Measurements from ENCODE around the gene UMPS. TPM values are rescaled to one million over a fixed set of nuclear protein-coding genes. Genes with fewer than 3 reads are reported as not detected.
"Not testable (repeated sequence)": the region's sequence is repeated elsewhere in the genome, so short reads cannot be mapped to it uniquely, and the experiment has no call there.

Gene UMPS
- total RNA-seq, 1 donor from 2014 or later = 39.3 TPM

DNA sequence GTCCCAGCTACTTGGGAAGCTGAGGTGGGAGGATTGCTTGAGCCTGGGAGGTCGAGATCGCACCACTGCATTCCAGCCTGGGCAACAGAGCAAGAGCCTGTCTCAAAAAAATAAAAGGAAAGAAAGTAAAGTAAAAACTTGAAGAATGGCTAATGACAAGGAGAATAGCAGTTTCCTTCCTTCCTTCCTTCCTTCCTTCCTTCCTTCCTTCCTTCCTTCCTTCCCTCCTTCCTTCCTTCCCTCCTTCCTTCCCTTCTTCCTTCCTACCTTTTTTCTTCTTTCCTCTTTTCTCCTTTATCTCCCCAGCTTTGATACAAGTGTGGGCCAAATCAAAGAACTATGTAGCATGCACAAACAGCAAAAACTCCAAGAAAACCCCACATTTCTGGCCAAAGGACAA is 23.0 kb upstream of the UMPS start:
- not testable (repeated sequence) for DNase-seq (ENCODE audit: low read depth)

DNA sequence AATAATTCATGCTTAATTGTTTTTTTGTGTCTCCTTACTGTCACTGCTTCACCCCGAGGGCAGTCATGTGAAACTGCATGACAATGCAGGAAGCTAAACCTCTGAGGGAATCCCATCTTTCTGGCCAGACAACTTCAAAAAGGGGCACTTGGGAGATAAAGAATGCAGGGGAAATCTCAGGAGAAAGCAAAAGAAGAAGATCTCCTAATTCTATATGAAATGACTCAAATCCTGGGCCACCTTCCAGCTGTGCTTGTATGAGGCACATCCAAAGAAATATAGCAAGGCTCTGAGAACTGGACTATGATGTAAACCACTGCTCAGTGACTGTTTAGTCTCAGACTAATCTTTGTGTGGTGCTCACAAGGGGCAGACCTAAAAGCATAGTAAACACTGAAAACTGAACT is 22.6 kb upstream of the UMPS start:
- DNase-seq (ENCODE audit: low read depth) = peak; percentile 43

DNA sequence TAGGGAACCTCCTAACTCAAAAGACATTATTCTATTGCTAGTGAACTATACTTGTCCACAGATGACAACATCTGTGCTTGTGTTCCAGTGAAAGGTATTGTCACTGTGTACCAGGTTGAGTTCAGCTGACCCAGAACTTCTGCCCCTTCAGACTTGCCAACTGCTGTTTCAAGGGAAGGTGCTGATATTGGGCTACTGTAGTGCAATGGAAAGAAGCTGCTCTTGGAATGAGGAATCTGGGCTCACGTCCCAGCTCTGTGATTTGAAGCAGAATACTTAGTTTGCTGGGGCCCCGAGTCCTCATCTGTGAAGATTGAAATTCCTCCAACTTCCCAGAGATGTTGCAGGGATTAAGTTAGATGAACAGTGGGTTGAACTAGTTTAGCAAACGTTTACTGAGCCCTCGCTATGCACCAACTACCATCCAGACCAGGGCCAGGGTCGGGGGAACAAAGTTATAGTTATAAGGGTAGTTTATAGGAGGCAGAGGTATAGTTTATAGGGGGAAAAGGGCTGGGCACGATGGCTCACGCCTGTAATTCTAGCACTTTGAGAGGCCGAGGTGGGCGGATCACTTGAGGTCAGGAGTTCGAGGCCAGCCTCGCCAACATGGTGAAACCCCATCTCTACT is 15.9 kb upstream of the UMPS start:
- DNase-seq (ENCODE audit: low read depth) = no peak

DNA sequence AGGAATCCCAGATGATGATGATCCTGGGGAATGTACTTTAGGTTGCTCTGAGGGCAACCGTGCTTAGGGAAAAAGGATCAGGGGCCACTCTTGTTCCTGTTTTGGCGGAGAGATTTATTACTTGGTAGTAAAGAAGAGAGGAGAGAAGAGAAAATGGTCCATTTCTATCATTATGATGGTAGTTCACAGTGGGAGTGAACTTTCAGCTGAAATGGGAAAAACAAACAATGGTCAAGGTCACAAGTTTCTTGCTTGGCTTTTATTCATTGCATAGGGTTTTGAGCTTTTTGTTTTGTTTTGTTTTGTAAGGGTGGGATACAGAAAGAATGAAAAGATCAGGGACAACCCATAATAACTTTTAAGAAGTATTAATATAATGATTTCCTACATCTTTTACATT is 7.7 kb upstream of the UMPS start:
- no peak for DNase-seq (ENCODE audit: low read depth)

DNA sequence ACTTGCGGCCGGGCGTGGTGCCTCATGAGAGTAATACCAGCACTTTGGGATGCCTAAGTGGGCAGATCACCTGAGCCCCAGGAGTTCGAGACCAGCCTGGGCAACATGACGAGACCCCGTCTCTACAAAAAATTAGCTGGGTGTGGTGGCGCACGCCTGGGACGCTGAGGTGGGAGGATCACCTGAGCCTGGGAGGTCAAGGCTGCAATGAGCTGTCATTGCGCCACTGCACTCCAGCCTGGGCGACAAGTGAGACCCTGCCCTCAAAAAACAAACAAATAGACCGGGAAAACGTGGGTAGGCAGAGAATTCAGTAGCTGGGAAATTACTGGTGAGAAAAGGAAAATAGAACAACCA is 667 bp downstream of the UMPS start:
- DNase-seq (ENCODE audit: low read depth) = no peak

DNA sequence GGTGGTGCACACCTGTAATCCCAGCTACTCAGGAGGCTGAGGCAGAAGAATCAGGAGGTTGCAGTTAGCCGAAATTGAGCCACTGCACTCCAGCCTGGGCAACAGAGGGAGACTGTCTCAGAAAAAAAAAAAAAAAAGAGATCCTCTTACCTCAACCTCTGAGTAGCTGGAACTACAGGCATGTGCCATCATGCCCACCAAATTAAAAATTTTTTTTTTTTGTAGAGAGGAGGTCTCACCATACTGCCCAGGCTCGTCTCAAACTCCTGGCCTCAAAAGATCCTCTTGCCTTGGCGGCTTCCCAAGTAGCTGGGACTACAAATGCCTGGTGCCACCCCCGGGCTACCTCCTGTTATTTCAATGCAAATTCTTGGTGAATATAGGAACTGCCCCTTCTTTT is 1.5 kb downstream of the UMPS start:
- DNase-seq (ENCODE audit: low read depth) = no peak

DNA sequence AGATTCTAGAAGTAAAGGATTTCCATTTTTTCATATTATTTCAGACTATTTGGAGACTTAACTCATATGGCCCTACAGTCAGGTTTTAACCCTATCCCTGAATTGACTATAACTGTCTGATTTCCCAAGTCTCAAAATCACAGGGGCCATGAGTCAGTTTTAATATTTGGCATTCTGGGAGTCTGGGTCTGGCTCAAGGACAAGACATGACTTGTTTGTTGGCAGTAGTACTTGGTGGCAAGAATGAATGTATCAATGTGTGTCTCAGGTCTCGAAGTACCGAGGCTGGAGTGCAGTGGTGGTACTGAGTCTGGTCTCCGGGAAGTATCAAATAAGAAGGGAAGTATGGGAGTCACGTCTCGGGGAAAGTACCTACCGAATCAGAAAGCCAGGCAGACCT is 10.8 kb downstream of the UMPS start:
- DNase-seq (ENCODE audit: low read depth) = no peak

DNA sequence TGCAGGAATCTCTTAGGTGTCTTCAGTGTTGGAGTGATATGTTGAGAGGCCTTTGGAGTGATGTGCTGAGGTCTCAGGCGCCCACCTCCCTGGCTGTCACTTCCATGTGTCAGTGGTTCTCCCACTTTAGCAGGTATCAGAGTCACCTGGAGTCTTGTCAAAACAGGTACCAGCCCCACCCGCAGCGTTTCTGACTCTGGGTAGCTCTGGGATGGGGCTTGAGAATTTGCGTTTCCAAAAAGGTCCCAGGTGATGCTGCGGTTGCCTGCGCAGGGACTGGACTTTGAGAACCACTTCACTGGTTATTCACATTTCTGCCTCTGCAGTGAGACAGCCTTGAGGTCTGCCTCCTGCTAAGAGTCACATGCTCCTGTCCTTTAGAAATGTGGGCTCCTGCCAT is 15.5 kb downstream of the UMPS start:
- no peak for DNase-seq (ENCODE audit: low read depth)

DNA sequence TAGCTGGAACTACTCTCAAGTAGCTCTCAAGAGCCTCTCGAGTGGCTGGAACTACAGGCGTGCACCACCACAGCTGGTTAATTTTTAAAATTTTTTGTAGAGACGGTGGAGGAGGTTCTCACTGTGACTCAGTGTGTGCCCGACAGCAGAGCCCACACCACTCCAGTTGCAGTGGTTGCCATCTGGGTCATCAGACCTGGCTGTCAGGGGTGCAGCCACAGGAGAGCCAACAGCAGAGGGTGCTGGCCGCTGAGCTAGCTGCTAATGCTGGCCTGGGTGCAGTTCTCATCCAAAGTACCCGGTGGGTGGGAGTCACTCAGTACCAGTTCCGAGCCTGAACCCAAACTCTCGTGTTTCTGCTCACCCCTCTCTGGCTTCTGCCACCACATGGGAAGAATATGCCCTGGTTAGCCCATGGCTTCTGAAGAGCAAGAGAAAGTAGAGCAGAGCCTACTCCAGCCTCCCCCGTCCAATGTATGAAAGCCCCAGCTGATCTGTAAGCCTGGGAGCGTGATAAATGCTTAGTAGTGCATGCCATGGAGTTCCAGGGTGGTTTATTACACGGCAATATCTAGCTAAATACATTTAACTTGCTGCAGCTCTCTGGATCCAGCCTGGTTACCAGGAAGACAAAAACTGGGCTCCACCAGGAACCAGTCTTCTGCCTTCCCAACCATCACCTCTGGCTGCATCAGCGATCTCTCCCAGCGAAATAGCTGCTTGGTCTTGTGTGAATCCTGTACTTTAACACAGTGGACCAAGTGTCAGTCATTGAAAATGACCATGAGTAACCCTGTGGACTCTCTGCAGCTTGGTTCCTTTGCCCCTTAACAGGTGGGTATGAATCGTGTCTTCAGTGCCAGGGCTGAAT is 17.1 kb downstream of the UMPS start:
- no peak for DNase-seq (ENCODE audit: low read depth)

DNA sequence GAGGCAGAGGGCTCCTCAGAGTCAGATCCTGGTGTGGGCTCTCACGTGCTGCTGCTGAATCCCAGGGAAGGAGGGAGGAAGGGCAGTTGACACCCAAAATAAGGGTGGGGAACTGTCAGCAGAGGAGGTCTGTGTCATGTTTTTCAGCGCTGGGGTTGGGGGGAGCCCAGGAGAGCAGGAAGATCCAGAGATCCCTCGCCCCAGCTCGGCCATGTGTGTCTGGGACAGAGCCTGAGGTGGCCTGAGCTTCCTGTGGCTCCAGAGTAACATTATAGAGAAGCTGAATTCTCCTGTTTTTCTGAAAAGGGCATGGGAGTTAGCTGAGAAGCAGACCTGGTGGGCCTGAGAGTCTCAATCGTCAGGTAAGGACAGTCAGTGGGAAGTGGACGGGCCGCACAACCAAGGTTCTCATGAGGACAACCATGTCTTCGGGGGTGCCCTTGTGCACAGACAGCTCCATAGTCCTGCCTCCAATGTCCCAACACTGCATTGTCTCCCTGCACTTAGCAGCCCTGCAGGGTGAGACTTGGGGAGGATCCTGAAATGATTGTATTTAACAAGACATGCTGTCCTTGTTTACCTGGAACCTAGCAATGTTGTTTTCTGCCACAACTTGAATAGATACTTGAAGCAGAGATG is 18.4 kb downstream of the UMPS start:
- no peak for DNase-seq (ENCODE audit: low read depth)

DNA sequence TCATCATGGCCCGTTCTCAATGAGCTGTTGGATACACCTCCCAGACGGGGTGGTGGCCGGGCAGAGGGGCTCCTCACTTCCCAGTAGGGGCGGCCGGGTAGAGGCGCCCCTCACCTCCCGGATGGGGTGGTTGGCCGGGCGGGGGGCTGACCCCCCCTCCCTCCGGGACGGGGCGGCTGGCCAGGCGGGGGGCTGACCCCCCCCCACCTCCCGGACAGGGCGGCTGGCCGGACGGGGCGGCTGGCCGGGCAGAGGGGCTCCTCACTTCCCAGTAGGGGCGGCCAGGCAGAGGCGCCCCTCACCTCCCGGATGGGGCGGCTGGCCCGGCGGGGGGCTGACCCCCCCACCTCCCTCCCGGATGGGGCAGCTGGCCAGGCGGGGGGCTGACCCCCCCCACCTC is 19.6 kb downstream of the UMPS start:
- not testable (repeated sequence) for DNase-seq (ENCODE audit: low read depth)

DNA sequence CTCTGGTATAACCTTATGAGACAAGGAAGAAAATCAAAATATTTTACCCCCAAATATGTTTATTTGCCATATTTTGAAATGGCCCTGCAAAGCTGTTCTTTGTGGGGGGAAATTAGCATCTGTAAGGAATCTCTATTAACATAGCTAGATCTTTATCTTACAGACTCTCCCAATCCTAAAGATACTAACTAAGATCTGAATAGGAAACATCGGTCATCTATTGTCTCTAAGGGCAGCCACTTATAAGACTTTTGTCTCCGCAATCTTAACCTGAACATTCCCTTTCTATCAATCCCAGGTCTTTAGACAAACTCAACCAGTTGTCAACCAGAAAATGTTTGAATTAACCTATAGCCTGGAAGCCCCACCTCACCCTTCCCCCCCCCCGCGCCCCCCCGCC is 21.2 kb downstream of the UMPS start:
- DNase-seq (ENCODE audit: low read depth) = no peak

DNA sequence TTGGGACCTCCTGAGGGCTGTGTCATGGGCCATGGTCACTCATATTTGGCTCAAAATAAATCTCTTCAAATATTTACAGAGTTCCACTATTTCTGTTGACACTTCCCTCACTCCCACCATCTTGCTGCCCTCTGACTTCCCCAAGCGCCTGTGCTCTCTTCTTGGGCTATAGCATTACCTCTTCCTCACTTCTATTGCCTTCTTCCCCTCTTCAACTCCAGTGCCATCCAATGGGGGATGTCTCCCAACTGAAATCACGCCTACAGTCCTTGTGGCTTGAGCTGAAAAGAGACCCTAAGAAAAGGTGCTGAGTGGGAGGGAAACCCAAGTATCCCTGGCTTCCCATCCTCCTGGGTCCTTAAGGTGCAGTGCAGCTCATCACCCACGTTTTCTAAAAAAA is 21.8 kb downstream of the UMPS start:
- DNase-seq (ENCODE audit: low read depth) = no peak

DNA sequence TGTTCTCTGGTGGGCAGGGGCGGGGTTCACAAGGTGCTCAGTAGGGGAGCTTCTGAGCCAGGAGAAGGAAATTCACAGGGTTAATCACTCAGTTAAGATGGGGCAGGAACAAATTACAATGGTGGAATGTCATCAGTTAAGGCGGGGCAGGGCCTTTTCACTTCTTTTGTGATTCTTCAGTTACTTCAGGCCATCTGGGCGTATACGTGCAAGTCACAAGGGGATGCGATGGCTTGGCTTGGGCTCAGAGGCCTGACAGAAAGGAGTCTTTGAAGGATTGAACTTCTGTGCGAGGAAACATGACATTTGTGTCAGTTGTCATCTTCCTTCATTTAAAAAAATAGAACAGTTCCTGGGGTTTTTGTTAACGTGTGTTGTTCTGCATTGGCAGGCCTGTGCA is 27.7 kb downstream of the UMPS start:
- DNase-seq (ENCODE audit: low read depth) = not testable (repeated sequence)

DNA sequence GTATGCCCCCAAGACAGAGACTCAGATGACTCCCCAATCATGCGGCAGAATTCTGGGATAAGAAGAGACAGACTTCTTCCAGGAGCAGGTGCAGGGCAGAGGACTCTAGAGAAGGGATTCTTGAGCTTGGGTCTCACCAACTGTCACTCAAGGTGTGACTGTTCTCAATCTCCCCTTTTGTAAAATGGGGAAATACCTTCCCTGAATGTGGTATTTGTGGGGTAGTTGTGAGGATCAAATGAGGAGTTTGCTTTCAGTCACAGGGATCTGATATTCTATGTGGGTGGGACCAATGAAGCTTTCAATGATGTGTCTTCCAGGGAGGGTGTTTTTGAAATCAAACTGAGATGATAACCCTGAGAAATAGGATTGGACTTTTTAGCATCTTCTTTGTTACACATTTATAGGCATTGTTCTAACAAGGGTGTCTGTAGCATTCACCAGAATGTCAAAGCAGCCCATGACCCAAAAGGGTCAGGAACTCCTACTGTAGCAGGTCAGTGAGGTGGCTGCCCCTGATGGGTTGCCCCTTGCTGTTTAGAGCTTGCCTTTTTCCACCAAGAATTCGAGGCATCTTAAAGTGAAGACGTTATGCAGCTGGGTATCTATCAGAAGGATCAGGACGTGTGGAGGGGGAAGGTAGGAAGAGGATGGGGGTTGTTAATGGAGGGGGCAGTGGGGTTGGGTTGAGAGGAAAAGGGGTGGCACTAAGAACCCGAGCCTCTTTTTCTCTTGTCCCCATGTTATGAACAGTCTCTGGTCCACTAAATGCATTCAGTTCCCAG is 28.8 kb downstream of the UMPS start:
- no peak for DNase-seq (ENCODE audit: low read depth)

DNA sequence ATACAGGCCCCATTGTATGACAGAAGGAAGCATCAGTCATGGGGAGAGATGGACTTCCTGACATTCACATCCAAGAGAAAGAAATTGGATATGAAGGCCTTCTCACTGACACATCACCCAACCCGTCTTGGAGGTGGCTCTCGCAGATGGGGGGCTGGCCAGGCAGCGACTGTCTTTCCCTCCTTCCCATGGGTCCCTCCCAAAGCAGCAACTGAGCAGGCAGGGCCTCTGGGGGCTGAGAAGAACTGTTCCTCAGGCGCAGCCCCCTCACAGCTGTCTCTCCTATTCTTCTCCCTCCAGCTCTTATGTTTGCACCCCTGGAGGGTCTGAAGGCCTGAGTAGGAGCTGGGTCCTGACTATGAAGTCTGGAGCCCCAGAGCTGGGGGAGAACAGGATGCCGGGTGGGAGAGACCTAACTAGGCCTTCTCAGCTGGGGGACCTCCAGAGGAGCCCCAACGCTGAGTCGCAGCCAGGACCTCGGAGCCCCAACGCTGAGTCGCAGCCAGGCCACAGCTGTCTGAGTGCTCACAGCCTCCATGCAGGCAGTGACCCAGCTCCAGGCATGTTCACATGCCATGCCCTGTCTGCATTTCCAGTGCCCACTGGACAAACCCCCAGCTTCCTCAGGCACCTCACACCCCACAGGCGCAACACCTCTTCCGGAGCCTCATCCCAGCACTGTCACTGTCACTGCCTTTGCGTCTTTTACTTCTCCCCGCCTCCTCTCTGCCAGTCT is 29.6 kb downstream of the UMPS start:
- no peak for DNase-seq (ENCODE audit: low read depth)

DNA sequence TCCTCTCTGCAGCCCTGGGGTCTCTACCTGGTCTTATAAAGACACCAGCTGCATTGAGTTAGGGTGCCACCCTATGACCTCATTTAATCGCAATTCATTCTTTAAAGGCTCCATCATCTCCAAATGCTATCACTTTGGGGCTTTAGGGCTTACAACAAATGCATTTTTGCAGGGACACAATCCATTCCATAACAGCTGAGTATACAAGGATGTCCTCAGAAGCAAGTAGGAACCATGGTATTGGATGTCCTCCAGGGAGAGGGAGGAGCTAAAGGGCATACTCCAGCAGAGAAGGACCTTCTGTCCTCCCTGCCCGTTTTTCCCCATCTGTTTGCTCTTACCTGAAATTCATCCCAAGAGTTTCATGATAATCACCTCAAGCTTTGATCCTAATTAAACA is 30.3 kb downstream of the UMPS start:
- DNase-seq (ENCODE audit: low read depth) = no peak

DNA sequence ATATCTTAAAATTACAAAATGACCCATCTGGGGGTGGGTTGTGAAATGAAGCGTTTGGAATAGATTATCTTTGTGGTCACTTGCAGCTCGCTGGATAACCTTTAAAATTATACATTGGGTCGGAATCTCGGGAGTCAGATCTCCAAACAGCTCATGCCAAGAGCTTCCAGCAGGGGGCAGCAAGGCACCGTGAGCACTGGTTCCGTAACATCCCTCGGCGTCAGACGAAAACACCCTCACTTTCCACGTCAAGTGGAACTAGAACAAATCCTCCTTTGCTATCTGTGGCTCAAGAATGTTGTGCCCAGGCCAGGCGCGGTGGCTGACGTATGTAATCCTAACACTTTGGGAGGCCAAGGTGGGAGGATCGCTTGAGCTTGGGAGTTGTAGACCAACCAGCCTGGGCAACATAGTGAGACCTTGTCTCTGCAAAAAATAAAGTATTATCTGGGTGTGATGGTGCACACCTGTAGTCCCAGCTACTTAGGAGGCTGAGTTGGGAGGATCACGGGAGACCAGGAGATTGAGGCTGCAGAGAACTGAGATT is 31.1 kb downstream of the UMPS start:
- DNase-seq (ENCODE audit: low read depth) = peak; percentile 62

DNA sequence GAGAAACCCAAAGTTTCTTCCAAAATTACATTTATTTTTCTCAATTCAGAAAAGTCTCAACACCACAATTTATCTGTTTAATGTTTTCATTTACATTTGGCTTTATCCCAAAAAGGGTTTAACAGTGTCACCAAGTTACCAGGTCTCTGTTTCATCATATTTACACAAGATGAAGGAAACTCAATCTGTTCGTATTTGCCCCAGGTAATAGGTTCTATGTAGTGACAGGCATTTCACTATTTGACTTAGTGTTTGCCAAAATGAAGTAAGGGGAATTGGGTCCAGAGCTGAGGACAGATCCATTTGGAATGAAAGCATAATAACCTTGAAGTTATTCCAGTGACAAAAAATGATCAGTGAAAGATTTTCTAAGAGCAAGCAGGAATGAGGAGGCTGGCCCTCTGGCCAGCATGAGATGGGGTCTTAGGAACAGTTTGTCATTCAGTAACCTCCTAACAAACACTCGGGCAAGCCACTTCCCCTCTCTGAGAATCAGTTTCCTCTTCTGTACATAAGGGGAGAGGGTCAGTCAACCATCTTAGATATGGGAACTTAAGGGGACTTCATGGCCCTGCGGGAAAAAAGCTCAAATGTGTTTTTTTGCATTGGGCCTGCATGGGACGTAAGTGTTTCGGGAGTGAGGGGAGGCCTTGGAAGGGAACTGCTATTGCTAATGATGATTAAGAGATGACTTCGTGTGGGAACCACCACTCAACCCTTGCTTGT is 31.8 kb downstream of the UMPS start:
- no peak for DNase-seq (ENCODE audit: low read depth)

DNA sequence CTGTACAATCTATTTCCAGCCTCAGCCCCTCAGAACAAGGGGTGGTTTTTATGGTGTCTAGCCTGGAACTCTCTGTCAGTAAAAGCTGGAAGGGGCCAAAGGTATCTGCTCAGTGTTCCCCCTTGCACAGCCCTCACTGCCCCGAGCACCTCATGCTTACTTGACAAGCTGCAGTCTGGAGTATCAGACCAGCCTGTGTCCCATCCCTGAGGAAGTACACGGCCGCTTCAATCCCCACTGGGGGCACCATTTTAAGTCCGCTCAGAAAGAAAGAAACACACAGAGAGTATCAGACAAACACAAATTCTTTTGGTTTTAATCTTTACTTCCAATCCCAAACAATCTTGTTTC is 32.4 kb downstream of the UMPS start:
- DNase-seq (ENCODE audit: low read depth) = no peak

DNA sequence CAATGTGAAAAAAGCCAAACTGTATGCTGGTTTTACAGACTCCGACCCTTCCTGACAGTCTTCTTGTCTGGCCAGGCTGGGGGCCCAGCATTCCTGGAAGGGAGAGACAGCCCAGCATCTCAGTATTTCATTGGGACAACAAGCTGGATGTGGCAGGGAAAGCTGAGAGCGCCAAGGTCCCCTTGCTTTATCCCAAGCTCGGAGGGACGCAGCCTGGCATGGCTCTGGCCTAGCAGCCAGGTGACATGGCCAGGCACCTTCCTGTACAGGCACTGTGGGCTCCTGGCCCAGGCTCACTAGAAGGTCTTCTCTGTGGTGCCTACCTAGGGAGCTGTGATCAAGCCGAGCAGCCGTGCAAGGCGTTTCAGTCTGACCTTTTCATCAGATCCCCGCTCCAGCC is 33.0 kb downstream of the UMPS start:
- no peak for DNase-seq (ENCODE audit: low read depth)

Measured in renal cortical epithelial cell (primary cell).